C4-2B (cell line): ENCODE data around the gene TESK1.

Experiments used
- H3K27ac ChIP-seq: fragments of 450-650 bp; 2 replicates; pipeline ENCODE4 v1.5.1; 2017
- CTCF ChIP-seq: fragments of 450-650 bp; conservative IDR thresholded peaks from 2 replicates; pipeline ENCODE4 v1.5.1; 2017; ENCODE audit warnings: mild to moderate bottlenecking
- ZFX ChIP-seq: fragments of 450-650 bp; IDR thresholded peaks from 2 replicates; pipeline ENCODE4 v1.6.1; 2017

The TESK1 gene

GRCh38 chr9:35612843-35613242 is 7.8 kb downstream of the TESK1 start:
- TF ChIP-seq CTCF (no peak), ZFX (no peak)

GRCh38 chr9:35615981-35616680 is 11.1 kb downstream of the TESK1 start:
- no peak overlapping the region for H3K27ac ChIP-seq
- no peak for TF ChIP-seq CTCF
- TF ChIP-seq ZFX = no peak

More at GRCh38 chr9:35612843-35613242, 7.8 kb downstream of the TESK1 start:
- no peak overlapping the region for H3K27ac ChIP-seq

GRCh38 chr9:35616681-35617459 is 11.8 kb downstream of the TESK1 start:
- TF ChIP-seq ZFX (no peak), CTCF (no peak)
- no peak overlapping the region for H3K27ac ChIP-seq

GRCh38 chr9:35617548-35617947 is 12.5 kb downstream of the TESK1 start:
- no peak overlapping the region for H3K27ac ChIP-seq

GRCh38 chr9:35618325-35618727 is 13.3 kb downstream of the TESK1 start, which contains the start of gene CD72:
TSS of gene CD72 (minus strand) at chr9:35618413. CDS start at chr9:35618303, 110 bp downstream.
- TF ChIP-seq CTCF (no peak), ZFX (no peak)
- H3K27ac ChIP-seq = no peak within 1 kb of the TSS

More at GRCh38 chr9:35617548-35617947, 12.5 kb downstream of the TESK1 start:
- TF ChIP-seq ZFX (no peak), CTCF (no peak)

- H3K27ac ChIP-seq = no peak overlapping the region
- TF ChIP-seq ZFX (no peak), CTCF (no peak)
These were observed 14.1 kb downstream of the TESK1 start for GRCh38 chr9:35618854-35619799.
